HG02759 (cell line): ENCODE measurements around the gene PALLD.
"Not testable (repeated sequence)": the region's sequence is repeated elsewhere in the genome, so short reads cannot be mapped to it uniquely, and the experiment has no call there.

ENCODE experiments used
- ATAC-seq: cut with Tn5 transposase; IDR thresholded peaks from one replicate; pipeline ENCODE4 v1.9.1; 2021; ENCODE audit warnings: mild to moderate bottlenecking, moderate library complexity; ENCODE audit not compliant: unreplicated experiment

PALLD gene

GRCh38 chr4:168724243-168724642 is 227.4 kb downstream of the PALLD start:
- ATAC-seq: no peak

GRCh38 chr4:168724686-168725411 is 228.0 kb downstream of the PALLD start:
- peak; percentile 60 for ATAC-seq

GRCh38 chr4:168725930-168726329 is 229.1 kb downstream of the PALLD start:
- ATAC-seq: no peak

DNA sequence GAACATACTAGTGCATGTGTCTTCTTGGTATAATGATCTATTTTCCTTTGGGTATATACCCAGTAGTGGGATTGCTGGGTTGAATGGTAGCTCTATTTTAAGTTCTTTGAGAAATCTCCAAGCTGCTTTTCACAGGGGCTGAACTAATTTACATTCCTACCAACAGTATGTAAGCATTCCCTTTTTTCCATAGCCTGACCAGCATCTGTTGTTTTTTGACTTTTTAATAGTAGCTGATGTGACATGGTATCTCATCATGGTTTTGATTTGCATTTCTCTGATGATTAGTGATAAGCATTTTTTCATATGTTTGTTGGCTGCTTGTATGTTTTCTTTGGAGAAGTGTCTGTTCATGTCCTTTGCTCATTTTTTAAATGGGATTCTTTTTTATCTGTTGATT is 230.3 kb downstream of the PALLD start:
- ATAC-seq: not testable (repeated sequence)

DNA sequence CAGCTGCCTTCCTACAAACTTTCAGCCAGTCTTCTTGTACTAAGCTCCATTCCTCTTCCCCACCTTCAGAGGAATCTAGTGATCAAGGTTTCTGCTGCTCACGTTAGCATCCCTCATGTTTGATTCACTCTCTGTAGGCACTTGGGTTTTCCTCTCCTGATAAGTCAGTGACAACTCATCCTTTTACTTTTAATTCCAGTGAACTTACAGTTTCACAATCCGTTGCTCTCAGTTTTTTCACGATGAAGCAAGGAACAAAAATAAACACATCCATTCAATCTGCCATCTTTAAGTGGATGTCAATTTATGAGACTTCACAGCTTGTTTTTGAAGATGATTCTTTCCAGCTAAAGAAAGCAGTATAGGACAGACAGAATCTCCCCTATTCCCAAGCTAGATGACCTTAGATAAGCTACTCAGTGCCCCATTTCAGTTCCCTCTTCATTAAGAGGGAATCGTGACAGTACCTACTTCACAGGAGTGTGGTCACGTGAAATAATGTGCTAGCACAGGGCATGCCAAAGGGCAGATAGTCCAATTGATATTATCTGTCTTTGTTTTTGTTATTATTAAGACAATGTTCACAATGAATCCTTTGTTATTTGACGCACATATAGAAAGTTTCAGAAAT is 234.3 kb downstream of the PALLD start:
- ATAC-seq: no peak

GRCh38 chr4:168731706-168732414 is 235.0 kb downstream of the PALLD start:
- ATAC-seq: peak; percentile 54

- ATAC-seq: no peak
These were observed 235.9 kb downstream of the PALLD start for GRCh38 chr4:168732714-168733113.

GRCh38 chr4:168734703-168735678 is 238.1 kb downstream of the PALLD start:
- ATAC-seq: no peak

DNA sequence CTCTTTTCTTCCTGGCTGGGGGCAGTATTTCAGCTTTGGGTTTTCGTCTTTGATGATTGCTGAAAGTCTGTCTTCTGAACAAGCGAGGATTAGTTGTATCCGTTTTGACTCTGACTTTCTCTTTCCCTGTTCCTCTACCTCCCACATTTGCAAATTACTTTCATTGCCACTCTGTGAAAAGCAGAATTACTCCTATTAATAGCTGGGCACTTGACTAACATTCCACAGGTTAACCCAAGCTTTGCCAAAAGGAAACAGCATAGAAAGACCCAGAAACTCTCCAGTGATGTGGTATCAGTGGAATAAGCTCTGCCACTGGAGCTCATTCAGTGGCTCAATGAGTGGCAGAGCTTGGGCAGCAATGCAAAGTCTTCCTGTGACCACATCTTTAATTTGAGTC is 238.9 kb downstream of the PALLD start:
- ATAC-seq: no peak

- no peak for ATAC-seq
These were observed 240.3 kb downstream of the PALLD start for GRCh38 chr4:168736860-168737805.

DNA sequence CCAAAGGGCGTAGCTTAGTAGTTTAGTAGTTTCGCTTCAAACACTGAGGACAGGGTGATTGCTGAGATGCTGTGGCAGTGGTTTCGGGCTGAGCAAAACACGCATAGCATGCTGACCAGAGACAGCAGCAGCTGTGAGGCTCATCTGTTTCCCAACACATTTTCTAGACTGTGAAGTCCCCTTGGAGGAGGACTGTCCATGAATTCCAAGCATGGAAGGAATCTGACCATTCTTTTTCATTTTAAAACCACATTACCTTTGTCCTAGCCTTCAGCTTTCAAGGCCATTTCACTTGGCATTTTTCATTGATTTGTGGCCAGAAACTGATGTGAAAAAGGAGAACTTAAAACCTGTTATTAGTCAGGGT is 240.9 kb downstream of the PALLD start:
- no peak for ATAC-seq

- no peak for ATAC-seq
These were observed 243.0 kb downstream of the PALLD start for GRCh38 chr4:168739886-168740285.

GRCh38 chr4:168740691-168741090 is 243.8 kb downstream of the PALLD start:
- no peak for ATAC-seq

GRCh38 chr4:168741281-168742173 is 244.7 kb downstream of the PALLD start:
- no peak for ATAC-seq

- ATAC-seq: no peak
These were observed 246.3 kb downstream of the PALLD start for GRCh38 chr4:168743131-168743530.

DNA sequence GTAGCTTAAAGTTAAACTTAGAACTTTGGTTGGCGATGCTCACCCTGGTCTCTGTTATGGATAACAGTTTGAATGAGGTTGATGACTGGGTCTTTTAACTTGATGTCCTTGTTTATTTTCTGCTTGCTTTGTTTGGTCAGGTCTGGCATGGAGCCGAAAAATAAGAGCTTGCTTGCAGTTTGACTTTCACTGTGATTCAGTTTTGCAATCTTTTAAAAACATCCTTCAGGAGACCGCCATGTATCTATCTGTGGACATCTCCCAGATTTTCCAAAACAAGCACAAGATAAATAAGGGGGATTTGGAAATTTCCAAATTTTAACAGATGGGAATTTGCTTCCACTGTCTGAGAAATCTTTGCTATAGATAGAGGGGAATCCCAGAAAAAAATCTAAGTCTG is 246.7 kb downstream of the PALLD start:
- ATAC-seq: no peak

DNA sequence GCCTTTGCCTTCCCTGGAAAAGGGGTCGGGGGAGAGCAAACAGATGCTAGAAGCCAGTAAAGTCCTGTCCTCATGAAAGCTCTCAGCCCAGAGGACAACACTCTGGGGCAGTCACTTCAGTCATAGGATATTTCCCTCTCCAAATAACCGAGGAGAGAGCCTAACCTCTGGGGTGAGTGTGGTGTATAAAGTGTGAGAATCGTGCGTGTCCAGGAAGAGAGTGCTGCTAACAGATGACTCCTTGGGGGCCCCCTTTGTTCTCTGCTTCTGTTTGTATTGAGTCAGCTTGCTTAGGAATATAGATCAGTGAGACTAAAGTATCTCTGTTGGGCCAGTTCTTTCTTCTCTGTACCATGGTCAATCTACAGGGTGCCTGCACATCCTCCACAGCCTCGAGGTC is 247.2 kb downstream of the PALLD start:
- ATAC-seq: no peak

GRCh38 chr4:168748807-168749206 is 252.0 kb downstream of the PALLD start:
- ATAC-seq: no peak
